ENCODE results near the gene SLC36A3. TPM values are rescaled to one million over a fixed set of nuclear protein-coding genes. Genes with fewer than 3 reads are reported as not detected.

SLC36A3 gene
- total and polyA plus RNA-seq, 2 of the 4 experiments (the other 2 are of a cell fraction), result not detected

- POLR2A ChIA-PET (ENCODE audit: unreplicated experiment), result no interaction called here
- no peak overlapping the region for H2BK5ac ChIP-seq (ENCODE audit: low read depth, low read length, poor library complexity, severe bottlenecking)
- no CpG with 5 or more reads among the region's 1 CpG for WGBS, 2 experiments (ENCODE audit: extremely low coverage in 2 of 2, insufficient read length in 1 of 2)
Observed at GRCh38 chr5:151270599-151270998, 33.0 kb downstream of the SLC36A3 start.

More at GRCh38 chr5:151270599-151270998, 33.0 kb downstream of the SLC36A3 start:
- H4K91ac ChIP-seq (ENCODE audit: insufficient read depth, low read depth, low read length), result no peak overlapping the region
- in situ Hi-C loops (cut with MboI; ENCODE audit: low sequenced_read_pairs) (no loop called here), dilution Hi-C loops (cut with HindIII; ENCODE audit: low sequenced_read_pairs, unreplicated experiment) (no loop called here), intact Hi-C loops (cut with micrococcal nuclease) (no loop called here)
- no peak overlapping the region for H3K14ac ChIP-seq (replicated peaks; ENCODE audit: low read depth, low read length)
- no peak overlapping the region for H3K56ac ChIP-seq (ENCODE audit: extremely low read depth, insufficient read depth, low read length)
- no peak overlapping the region for H3K4me3 ChIP-seq (ENCODE audit: insufficient read depth, low read depth, low read length)
- TF ChIP-seq NFE2L2 (IDR thresholded peaks at IDR 0.05; ENCODE audit: low read depth, low read length) (no peak), CHD1 (IDR thresholded peaks at IDR 0.05; ENCODE audit: low read depth, low read length) (no peak), CEBPB (IDR thresholded peaks at IDR 0.05; ENCODE audit: low read depth, low read length) (no peak; the same call in 1 of the 2 replicates), MAFK (IDR thresholded peaks at IDR 0.05; ENCODE audit: low read depth, low read length) (no peak), MXI1 (IDR thresholded peaks at IDR 0.05; ENCODE audit: borderline replicate concordance, low read depth, low read length) (no peak), CTCF (conservative IDR thresholded peaks at IDR 0.05; ENCODE audit: low read depth, low read length) (no peak)
- CTCF ChIA-PET, result no interaction called here
- no peak overlapping the region for H2AFZ ChIP-seq (replicated peaks; ENCODE audit: low read length, poor library complexity)
- H2AK9ac ChIP-seq (replicated peaks; ENCODE audit: low read depth, low read length, poor library complexity), result no peak overlapping the region
- H3K9me1 ChIP-seq (ENCODE audit: insufficient read depth, low read length), result no peaks in the 10 kb centered on the region; the same call in 1 of the 2 replicates
- H2BK20ac ChIP-seq (ENCODE audit: low read depth, low read length), result no peak overlapping the region
- H4K20me1 ChIP-seq (ENCODE audit: insufficient read depth, low read length), result no peaks in the 10 kb centered on the region
- H3K4ac ChIP-seq (ENCODE audit: low read depth, low read length), result no peak overlapping the region
- H3K36me3 ChIP-seq (ENCODE audit: control insufficient read depth, insufficient read depth, low read length), result peaks cover 10% of the 10 kb centered on the region
- no peaks in the 10 kb centered on the region for H3K9me3 ChIP-seq (ENCODE audit: control insufficient read depth, insufficient read depth, low read length)
- H3K79me1 ChIP-seq (ENCODE audit: low read depth in 1 of 2, low read length in 2 of 2), result no peaks in the 10 kb centered on the region
- H3K27me3 ChIP-seq (ENCODE audit: control insufficient read depth, insufficient read depth, low read length), result no peaks in the 10 kb centered on the region
- DNase-seq, result peak; percentile 85
- no peak overlapping the region for H3K18ac ChIP-seq (ENCODE audit: low read depth, low read length)
- no peak overlapping the region for H3K9ac ChIP-seq (ENCODE audit: low read depth, low read length)
- no peak overlapping the region for H2BK15ac ChIP-seq (ENCODE audit: low read depth, low read length)
- peak; percentile 68 for ATAC-seq (ENCODE audit: low read depth)
- H3K4me1 ChIP-seq (ENCODE audit: control insufficient read depth, insufficient read depth, low read length), result no peaks in the 10 kb centered on the region
- no peak overlapping the region for H2AK5ac ChIP-seq (ENCODE audit: low read depth, low read length)
- BruUV-seq (replicated peaks), result no TSS peak
- H4K5ac ChIP-seq (ENCODE audit: low read depth, low read length), result no peak overlapping the region
- H3K23ac ChIP-seq (ENCODE audit: low read depth, low read length), result no peak overlapping the region
- H3K27ac ChIP-seq (ENCODE audit: insufficient read depth, low read length), result no peak overlapping the region
- H3K4me2 ChIP-seq (ENCODE audit: low read depth, low read length), result no peak overlapping the region
- H2BK120ac ChIP-seq (ENCODE audit: low read depth, low read length), result no peak overlapping the region
- H4K8ac ChIP-seq (ENCODE audit: low read depth in 2 of 2, low read length in 2 of 2), result no peak overlapping the region

Measured in IMR-90 (cell line).